Fibroblast of pulmonary artery (primary cell): ENCODE measurements around the gene ALK.

Experiments
- DNase-seq: peaks from one replicate; pipeline ENCODE4 v3.0.0-alpha.2; 2010; ENCODE audit warnings: low read depth
- H3K4me3 ChIP-seq: replicated peaks from 2 replicates; pipeline ENCODE4 v1.5.1; 2011; ENCODE audit warnings: low read depth, mild to moderate bottlenecking, control low read depth, low read length, moderate library complexity
- TF ChIP-seq, protein P1 (sequence below): IDR thresholded peaks from 2 replicates; pipeline ENCODE4 v1.5.1; 2011; ENCODE audit warnings: mild to moderate bottlenecking, control low read depth, low read length, inconsistent platforms; ENCODE audit errors: missing control alignments

The ALK gene

DNA sequence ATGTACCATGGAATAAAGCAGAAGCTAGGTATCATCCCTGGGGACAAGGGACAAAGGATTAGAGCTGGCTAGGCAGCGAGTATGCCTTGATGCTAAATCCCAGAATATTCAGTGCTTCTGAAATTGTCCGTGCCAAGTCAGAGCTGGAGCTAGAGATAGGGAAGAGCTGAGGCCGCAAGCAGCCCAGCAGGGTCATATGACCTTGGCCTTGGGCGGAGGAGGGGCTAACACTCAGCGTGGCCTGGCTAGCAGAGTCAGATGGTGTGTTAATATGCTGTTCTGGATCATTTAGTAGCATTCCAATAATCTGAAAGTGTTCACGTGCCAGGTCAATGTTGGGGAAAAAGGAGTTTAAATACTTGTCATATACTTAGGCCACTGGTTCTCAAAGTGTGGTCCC, 431.3 kb downstream of the ALK start:
- TF ChIP-seq, protein P1, sequence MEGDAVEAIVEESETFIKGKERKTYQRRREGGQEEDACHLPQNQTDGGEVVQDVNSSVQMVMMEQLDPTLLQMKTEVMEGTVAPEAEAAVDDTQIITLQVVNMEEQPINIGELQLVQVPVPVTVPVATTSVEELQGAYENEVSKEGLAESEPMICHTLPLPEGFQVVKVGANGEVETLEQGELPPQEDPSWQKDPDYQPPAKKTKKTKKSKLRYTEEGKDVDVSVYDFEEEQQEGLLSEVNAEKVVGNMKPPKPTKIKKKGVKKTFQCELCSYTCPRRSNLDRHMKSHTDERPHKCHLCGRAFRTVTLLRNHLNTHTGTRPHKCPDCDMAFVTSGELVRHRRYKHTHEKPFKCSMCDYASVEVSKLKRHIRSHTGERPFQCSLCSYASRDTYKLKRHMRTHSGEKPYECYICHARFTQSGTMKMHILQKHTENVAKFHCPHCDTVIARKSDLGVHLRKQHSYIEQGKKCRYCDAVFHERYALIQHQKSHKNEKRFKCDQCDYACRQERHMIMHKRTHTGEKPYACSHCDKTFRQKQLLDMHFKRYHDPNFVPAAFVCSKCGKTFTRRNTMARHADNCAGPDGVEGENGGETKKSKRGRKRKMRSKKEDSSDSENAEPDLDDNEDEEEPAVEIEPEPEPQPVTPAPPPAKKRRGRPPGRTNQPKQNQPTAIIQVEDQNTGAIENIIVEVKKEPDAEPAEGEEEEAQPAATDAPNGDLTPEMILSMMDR, result no peak
- DNase-seq, result no peak
- H3K4me3 ChIP-seq, result no peak overlapping the region

DNA sequence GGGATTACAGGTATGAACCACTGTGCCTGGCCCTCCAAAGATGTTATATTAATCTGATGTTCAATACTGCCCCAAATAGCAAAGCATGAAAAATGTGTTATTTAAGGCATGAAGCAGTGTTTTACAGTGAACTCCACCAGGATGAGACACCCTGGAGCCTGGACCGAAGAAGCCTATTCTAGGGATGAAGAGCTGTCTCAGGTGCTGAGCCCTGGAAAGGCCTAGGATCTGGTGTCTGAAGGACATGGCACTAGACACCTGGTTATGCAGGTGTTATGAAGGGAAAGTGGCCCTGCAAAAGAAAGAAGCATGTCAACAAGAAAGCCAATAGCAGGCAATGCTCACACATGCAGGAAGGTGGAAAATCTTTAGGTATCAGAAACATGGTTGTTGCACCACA, 431.8 kb downstream of the ALK start:
- TF ChIP-seq, protein P1, result no peak
- no peak for DNase-seq
- no peak overlapping the region for H3K4me3 ChIP-seq

DNA sequence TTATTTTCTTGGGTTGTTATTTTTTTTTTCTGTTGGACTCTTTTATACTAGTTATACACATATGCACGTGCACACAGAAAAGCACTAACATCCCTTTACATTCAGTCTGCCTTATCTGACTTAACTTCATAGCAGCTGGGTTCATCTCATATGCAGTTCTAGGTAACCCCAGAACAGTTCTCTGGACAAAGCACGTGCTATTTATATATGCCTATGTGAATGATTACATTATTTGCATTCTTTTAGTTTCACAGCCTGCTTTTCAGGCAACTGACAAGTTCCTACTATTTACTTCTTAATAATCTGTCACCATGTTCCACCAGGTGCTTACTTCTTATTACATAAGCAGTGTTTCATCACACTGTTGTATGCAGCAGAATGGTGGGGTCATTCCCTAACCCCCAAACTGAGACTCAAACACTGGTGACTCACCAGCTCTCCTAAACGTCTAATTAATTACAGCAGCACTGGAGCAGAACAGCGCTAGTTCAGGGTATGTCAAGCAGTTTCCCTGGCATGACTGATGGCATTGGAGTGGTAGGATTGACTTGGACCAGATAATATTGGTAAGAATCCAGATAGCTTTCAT, 433.3 kb downstream of the ALK start:
- TF ChIP-seq, protein P1, result no peak
- no peak for DNase-seq
- H3K4me3 ChIP-seq, result no peak overlapping the region

DNA sequence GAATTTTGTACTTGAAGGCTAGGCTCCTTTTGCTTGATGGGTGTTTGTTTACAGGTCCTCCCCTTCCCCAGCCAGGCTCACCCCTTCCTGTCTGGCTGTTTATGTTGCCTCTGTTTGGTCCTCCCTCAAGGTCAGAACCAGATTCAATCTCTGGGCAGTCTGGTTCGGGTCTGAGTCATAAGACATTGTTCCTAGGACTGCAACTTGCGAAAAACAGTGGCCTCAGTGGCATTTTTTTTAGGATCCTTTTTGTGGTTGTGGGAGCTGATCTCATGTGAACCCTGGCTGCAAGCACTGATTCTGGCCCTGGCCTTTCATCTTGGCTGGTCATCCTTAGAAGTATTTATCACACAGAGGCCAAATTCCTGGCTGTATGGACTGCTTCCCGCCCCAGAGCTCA, 435.8 kb downstream of the ALK start:
- TF ChIP-seq, protein P1, result no peak
- DNase-seq, result peak; percentile 6
- no peak overlapping the region for H3K4me3 ChIP-seq

DNA sequence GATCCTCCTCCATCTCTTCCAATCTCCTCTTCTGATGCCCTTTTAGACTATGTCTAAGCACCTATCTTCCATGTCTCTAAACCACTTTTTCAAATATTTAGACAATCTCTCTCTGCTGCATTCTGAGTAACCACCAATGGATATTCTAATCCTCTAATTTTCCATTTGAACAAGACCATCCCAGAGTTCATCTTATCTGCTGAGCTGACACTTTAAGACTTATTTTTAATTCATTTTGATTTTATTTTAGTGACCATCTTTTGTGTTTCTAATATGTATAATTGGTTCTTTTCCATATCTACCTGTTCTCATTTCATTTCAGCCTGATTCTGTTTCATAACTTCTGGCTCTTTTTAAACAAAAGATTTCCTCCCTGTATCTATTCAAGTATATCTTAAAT, 436.3 kb downstream of the ALK start:
- TF ChIP-seq, protein P1, result no peak
- DNase-seq, result no peak
- no peak overlapping the region for H3K4me3 ChIP-seq

DNA sequence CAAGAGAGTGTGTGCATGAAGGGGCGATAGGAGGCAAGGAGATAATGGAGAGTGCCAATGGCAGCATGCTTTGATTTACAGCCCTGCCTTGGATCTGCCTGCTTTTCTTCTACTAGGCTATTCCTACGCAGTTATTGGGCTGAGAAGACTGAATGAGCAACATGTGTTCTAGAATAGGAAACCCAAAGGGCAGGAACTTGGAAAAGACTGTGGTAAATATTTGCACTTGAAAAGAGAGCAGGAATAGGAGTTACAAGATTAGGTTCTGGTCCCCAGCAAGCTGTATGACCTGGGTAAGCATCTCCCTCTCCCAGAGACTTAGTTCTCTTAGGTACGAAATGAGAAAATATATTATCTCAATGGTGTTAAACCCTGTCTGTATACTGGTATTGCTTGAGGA, 438.5 kb downstream of the ALK start:
- no peak for DNase-seq
- TF ChIP-seq, protein P1, result no peak
- H3K4me3 ChIP-seq, result no peak overlapping the region

DNA sequence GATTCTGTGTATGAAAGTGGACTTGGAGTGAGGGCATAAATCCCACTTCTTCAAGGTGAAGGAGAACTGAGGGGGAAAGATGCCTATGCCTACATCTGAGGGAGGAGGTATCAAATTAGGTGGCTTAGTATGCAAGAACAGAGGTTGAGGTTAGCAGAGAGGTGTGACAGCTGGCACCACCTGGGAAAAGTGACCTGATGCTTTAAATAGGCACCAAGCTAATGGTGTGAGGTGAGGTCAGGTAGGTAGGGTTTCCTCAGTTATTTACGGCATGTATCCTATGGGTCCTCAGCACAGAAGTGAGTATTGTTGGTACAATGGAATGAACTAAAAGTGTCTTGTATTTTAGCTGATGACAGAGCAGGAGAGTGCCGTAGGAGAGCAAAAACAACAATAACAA, 439.0 kb downstream of the ALK start:
- TF ChIP-seq, protein P1, result no peak
- no peak for DNase-seq
- no peak overlapping the region for H3K4me3 ChIP-seq
